ENCODE measurements around the gene REPIN1. TPM values are rescaled to one million over a fixed set of nuclear protein-coding genes. Genes with fewer than 3 reads are reported as not detected.

REPIN1 gene
- total RNA-seq, 1 donor from 2014 or later = 127 TPM

GRCh38 chr7:150351587-150352194 is 16.9 kb upstream of the REPIN1 start:
- TF ChIP-seq, protein P1, sequence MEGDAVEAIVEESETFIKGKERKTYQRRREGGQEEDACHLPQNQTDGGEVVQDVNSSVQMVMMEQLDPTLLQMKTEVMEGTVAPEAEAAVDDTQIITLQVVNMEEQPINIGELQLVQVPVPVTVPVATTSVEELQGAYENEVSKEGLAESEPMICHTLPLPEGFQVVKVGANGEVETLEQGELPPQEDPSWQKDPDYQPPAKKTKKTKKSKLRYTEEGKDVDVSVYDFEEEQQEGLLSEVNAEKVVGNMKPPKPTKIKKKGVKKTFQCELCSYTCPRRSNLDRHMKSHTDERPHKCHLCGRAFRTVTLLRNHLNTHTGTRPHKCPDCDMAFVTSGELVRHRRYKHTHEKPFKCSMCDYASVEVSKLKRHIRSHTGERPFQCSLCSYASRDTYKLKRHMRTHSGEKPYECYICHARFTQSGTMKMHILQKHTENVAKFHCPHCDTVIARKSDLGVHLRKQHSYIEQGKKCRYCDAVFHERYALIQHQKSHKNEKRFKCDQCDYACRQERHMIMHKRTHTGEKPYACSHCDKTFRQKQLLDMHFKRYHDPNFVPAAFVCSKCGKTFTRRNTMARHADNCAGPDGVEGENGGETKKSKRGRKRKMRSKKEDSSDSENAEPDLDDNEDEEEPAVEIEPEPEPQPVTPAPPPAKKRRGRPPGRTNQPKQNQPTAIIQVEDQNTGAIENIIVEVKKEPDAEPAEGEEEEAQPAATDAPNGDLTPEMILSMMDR (conservative IDR thresholded peaks at IDR 0.05; ENCODE audit: low read depth, low read length) = no peak
- DNase-seq (ENCODE audit: low read depth) = no peak
- no peak overlapping the region for H3K4me3 ChIP-seq (ENCODE audit: low read depth, low read length)

DNA sequence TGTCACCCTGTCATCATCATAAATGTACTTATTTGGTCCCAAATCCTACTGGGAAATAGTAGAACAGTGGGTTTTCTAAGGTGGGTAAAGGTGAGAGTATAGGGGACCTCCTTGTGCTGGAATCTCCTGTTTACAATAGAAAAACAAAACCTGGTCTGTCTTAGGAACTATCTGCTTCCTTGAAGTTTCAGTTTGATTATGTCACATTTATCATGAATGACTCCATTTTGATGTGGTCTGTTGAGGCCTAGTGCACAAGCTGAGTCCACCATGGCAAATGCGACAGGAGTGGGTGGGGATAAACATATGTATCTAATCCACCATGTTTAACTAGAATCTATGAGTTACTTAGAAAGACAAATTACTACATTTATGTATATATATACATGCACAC is 13.0 kb upstream of the REPIN1 start:
- no peak overlapping the region for H3K4me3 ChIP-seq (ENCODE audit: low read depth, low read length)
- no peak for DNase-seq (ENCODE audit: low read depth)
- TF ChIP-seq, protein P1 (conservative IDR thresholded peaks at IDR 0.05; ENCODE audit: low read depth, low read length) = no peak

DNA sequence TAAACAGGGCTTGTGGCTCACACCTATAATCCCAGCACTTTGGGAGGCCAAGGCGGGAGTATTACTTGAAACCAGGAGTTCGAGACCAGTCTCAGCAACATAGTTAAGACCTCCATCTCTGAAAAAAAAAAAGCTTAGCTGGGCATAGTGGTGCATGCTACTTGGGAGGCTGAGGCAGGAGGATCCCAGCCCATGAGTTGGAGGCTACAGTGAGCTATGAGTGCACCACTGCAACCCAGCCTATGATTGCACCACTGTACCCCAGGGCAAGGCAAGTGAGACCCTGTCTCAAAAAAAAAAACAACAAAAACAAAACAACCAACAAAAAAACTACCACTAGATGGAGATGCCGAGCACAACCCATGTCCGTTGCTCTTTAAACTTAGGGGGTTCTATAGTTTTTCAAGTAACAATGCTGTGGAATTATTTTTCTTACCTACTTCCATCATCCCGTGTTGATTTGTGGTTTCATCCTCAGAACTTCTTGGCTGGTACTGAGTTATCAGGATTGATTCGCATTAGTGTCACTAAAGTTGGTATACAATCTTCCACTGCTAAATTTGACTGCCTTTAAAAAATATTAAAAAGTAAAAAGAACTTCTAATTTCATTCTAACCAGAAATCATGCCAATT is 12.2 kb upstream of the REPIN1 start:
- no peak for DNase-seq (ENCODE audit: low read depth)

GRCh38 chr7:150357270-150357669 is 11.4 kb upstream of the REPIN1 start:
- H3K4me3 ChIP-seq (ENCODE audit: low read depth, low read length) = no peak overlapping the region
- TF ChIP-seq, protein P1 (conservative IDR thresholded peaks at IDR 0.05; ENCODE audit: low read depth, low read length) = no peak
- DNase-seq (ENCODE audit: low read depth) = no peak

More for the DNA sequence above, 12.2 kb upstream of the REPIN1 start:
- no peak overlapping the region for H3K4me3 ChIP-seq (ENCODE audit: low read depth, low read length)
- TF ChIP-seq, protein P1 (conservative IDR thresholded peaks at IDR 0.05; ENCODE audit: low read depth, low read length) = peak; percentile 79

- TF ChIP-seq, protein P1 (conservative IDR thresholded peaks at IDR 0.05; ENCODE audit: low read depth, low read length) = no peak
- DNase-seq (ENCODE audit: low read depth) = no peak
Measured at GRCh38 chr7:150357771-150358427, 10.7 kb upstream of the REPIN1 start.

GRCh38 chr7:150358433-150358832 is 10.2 kb upstream of the REPIN1 start:
- no peak overlapping the region for H3K4me3 ChIP-seq (ENCODE audit: low read depth, low read length)
- TF ChIP-seq, protein P1 (conservative IDR thresholded peaks at IDR 0.05; ENCODE audit: low read depth, low read length) = no peak
- no peak for DNase-seq (ENCODE audit: low read depth)

More at GRCh38 chr7:150357771-150358427, 10.7 kb upstream of the REPIN1 start:
- no peak overlapping the region for H3K4me3 ChIP-seq (ENCODE audit: low read depth, low read length)
